Nephron (organoid): ENCODE data around the gene SMIM44.
A peak's percentile ranks its signal among the peaks of the same experiment; 100 is the strongest.

ENCODE experiments used
- H3K27ac Mint-ChIP-seq, 3 experiments: 2 replicates each; pipeline ENCODE4 v1.8.0; 2020; ENCODE audit warnings: mixed read lengths in 3 of 3, mild to moderate bottlenecking in 2 of 3, moderate library complexity in 1 of 3
- H3K27me3 Mint-ChIP-seq: 2 replicates; pipeline ENCODE4 v1.8.0; 2021; ENCODE audit warnings: low read depth, mild to moderate bottlenecking, moderate library complexity, mixed read lengths
- H3K36me3 Mint-ChIP-seq: 2 replicates; pipeline ENCODE4 v1.8.0; 2020; ENCODE audit warnings: low read depth, mixed read lengths
- H3K4me1 Mint-ChIP-seq: 2 replicates; pipeline ENCODE4 v1.8.0; 2020; ENCODE audit warnings: mixed read lengths
- H3K4me3 Mint-ChIP-seq, 3 experiments: 2 replicates each; pipeline ENCODE4 v1.8.0; 2020; ENCODE audit warnings: mild to moderate bottlenecking in 3 of 3, mixed read lengths in 3 of 3, moderate library complexity in 2 of 3
- H3K9me3 Mint-ChIP-seq: 2 replicates; pipeline ENCODE4 v1.8.0; 2020; ENCODE audit warnings: mixed read lengths
- CTCF ChIP-seq, 3 experiments: fragments of 200-600 bp; sonication (generic); IDR thresholded peaks; one replicate each; pipeline ENCODE4 v1.5.0; 2021; ENCODE audit warnings: antibody characterized with exemption in 3 of 3; ENCODE audit not compliant: unreplicated experiment in 3 of 3

Gene SMIM44

GRCh38 chr19:3471954-3472655 lies 11.1 kb downstream of the SMIM44 start:
- H3K4me1 Mint-ChIP-seq, result peaks cover 10% of the 10 kb centered on the region
- peaks cover 2% of the 10 kb centered on the region for H3K9me3 Mint-ChIP-seq
- peaks cover 5% of the 10 kb centered on the region for H3K27me3 Mint-ChIP-seq
- H3K4me3 Mint-ChIP-seq, result no peak overlapping the region
- peak; percentile 78 to 84 (median 84) for TF ChIP-seq CTCF (IDR thresholded peaks at IDR 0.05; ENCODE audit: unreplicated experiment in 3 of 3)
- peaks cover 14% of the 10 kb centered on the region for H3K36me3 Mint-ChIP-seq
- no peak overlapping the region for H3K27ac Mint-ChIP-seq

DNA sequence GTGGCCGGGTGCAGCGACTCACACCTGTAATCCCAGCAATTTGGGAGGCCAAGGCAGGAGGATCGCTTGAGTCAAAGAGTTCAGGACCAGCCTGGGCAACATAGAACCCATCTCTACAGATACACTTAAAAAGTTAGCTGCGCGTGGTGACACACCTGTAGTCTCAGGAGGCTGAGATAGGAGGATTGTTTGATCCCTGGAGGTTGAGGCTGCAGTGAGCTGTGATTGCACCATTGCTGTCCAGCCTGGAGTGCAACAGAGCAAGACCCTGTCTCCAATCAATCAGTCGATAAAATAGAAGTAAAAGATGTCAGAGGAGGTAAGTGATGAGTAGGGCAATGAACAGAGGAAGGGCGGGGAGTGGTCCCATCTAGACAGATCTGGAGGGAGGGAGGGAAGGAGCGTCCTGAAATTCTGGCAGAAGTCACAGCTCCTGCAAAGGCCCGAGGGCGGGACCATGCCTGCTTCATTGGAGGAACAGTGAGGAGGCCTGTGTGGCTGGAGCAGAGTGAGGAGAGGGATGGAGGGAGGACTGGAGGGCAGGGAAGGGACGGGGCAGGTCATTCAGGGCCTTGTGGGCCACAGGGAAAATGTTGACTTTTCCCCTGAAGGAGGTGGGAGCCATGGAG lies 12.6 kb downstream of the SMIM44 start:
- Mint-ChIP-seq H3K9me3 (peaks cover 2% of the 10 kb centered on the region), H3K27me3 (peaks cover 15% of the 10 kb centered on the region), H3K27ac (no peak overlapping the region), H3K36me3 (peaks cover 14% of the 10 kb centered on the region), H3K4me3 (no peak overlapping the region), H3K4me1 (peaks cover 20% of the 10 kb centered on the region)
- TF ChIP-seq CTCF (IDR thresholded peaks at IDR 0.05; ENCODE audit: unreplicated experiment in 3 of 3), result no peak

DNA sequence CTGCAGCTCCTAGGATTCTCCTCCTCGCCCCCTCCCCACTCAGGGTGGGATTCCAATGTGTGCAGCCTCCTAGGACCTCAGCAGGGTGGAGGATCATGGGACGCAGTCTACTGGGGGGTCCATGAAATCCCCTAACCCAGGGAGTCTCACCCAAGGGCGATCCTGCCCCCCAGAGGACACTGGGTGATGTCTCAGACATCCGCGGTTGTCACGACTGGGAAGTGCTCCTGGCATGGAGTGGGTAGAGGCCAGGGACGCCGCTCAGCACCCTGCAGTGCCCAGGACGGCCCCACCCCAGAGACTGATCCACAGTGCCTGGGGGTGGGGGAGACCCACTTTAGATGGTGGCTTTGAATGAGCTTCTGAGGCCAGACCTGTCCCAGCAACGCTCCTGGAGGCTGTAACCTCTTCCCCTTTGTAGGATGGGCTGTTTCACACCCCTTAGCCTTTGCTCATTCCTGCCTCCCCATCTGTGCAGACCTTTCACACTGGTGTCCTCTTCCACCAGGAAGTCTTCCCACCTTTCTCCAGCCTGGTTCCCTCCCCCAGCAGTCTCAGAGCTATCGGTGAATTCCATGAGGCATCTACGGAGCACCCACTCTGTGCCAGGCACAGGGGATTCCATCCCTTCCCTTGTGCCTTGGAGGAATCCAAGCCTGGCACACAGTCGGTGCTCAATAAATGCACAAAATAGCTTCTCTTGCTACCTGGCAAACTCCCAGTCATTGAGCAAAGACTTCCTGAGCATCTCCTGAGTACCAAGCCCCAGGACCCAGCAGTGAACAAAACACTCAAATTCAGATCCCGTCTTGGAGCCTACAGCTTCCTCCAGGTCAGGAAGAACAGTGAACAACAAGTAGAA lies 13.4 kb downstream of the SMIM44 start:
- Mint-ChIP-seq H3K4me1 (peaks cover 27% of the 10 kb centered on the region), H3K27ac (no peak overlapping the region), H3K36me3 (peaks cover 14% of the 10 kb centered on the region), H3K4me3 (no peak overlapping the region), H3K9me3 (peaks cover 2% of the 10 kb centered on the region), H3K27me3 (peaks cover 21% of the 10 kb centered on the region)
- TF ChIP-seq CTCF (IDR thresholded peaks at IDR 0.05; ENCODE audit: unreplicated experiment in 3 of 3), result no peak

DNA sequence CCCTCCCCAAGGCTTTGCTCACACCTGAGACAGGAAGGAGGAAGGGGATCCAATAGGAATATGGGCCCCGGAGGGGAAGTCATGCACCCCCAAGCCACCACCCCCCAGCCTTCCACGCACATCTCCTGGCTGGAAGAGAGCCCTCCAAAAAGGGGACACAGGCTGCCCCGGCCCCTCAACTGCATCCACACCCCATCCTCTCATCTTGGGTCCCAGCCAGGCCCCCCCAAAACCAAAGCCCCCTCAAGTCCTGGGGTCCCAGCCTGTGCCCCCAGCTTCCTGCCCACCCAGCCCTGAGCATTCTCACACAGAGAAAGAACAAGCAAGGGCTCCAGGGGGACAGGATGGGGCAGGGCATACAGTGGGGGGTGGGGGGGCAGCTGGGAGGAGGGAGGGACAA lies 15.0 kb downstream of the SMIM44 start:
- no peak for TF ChIP-seq CTCF (IDR thresholded peaks at IDR 0.05; ENCODE audit: unreplicated experiment in 3 of 3)
- peaks cover 2% of the 10 kb centered on the region for H3K9me3 Mint-ChIP-seq
- no peak overlapping the region for H3K4me3 Mint-ChIP-seq
- peaks cover 14% of the 10 kb centered on the region for H3K36me3 Mint-ChIP-seq
- peaks cover 16% of the 10 kb centered on the region for H3K27me3 Mint-ChIP-seq
- H3K27ac Mint-ChIP-seq, result peak overlapping the region in 1 of 3 experiments; percentile 51
- peaks cover 27% of the 10 kb centered on the region for H3K4me1 Mint-ChIP-seq

GRCh38 chr19:3467437-3468198 lies 15.6 kb downstream of the SMIM44 start:
- TF ChIP-seq CTCF (IDR thresholded peaks at IDR 0.05; ENCODE audit: unreplicated experiment in 3 of 3), result no peak
- peaks cover 17% of the 10 kb centered on the region for H3K36me3 Mint-ChIP-seq
- H3K9me3 Mint-ChIP-seq, result peaks cover 2% of the 10 kb centered on the region
- H3K4me1 Mint-ChIP-seq, result peaks cover 31% of the 10 kb centered on the region
- peaks cover 20% of the 10 kb centered on the region for H3K27me3 Mint-ChIP-seq
- no peak overlapping the region for H3K27ac Mint-ChIP-seq
- H3K4me3 Mint-ChIP-seq, result no peak overlapping the region
